ENCODE measurements around the gene PRADC1. TPM values are rescaled to one million over a fixed set of nuclear protein-coding genes. Genes with fewer than 3 reads are reported as not detected.

Gene PRADC1
- total and polyA plus RNA-seq, 2 donors (not counting 1 experiment from before 2014, with no cell fraction given): 11.7 to 12.3 TPM

DNA sequence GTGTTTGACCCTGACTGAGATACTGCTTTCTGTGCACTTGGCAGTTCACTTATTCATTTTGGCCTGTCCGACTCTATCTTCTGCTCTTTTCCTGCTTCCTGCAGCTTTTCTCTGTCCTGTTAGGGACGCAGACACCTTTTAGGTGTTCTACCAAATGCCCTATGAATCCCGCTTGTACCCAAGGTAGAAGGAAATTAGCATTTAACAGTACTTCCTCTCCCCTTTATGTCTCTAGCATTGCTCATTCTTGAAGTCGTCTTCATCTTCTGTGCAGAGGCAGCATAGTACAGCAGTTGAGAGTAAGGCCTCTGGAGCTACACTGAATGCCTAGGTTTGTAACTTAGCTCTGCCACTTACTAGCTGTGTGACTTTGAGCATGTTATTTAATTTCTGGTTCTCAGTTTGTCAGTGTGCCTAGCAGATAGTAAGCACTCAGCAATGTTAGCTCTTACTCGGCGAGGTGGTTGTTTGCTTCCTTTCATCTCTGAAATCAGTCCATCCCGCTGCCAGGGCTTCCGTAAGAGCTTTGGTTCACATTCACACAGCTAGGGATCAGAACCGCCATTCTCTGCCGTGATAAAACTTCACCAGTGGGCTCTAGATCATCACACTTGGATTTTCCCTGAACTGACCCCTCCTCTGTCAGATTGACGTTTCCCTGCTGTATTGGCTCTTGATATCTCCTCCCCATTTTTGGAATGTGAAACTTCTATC, 2.4 kb upstream of the PRADC1 start:
- H3K27ac ChIP-seq (ENCODE audit: insufficient read depth, low read length): peak overlapping the region; percentile 90
- H3K4me2 ChIP-seq (ENCODE audit: extremely low read depth, insufficient read depth, low read length): peak overlapping the region; percentile 93
- H3K4me1 ChIP-seq (ENCODE audit: control insufficient read depth, extremely low read depth, insufficient read depth, low read length): peaks cover 8% of the 10 kb centered on the region
- DNase-seq (ENCODE audit: low read depth in 2 of 2): no peak
- peak overlapping the region; percentile 67 to 98 (median 92) for H3K4me3 ChIP-seq (replicated peaks in 1 of 4; ENCODE audit: control extremely low read depth in 1 of 4, insufficient read depth in 1 of 4, low read depth in 3 of 4, low read length in 4 of 4)
- H4K20me1 ChIP-seq (ENCODE audit: control insufficient read depth, extremely low read depth, insufficient read depth, low read length): no peaks in the 10 kb centered on the region
- no peaks in the 10 kb centered on the region for H3K9me3 ChIP-seq (ENCODE audit: control insufficient read depth, insufficient read depth, low read depth, low read length)
- peaks cover 64% of the 10 kb centered on the region for H3K79me2 ChIP-seq (ENCODE audit: control insufficient read depth, insufficient read depth, low read length)
- H3K27me3 ChIP-seq (ENCODE audit: control insufficient read depth, insufficient read depth, low read length): no peaks in the 10 kb centered on the region
- peaks cover 2% of the 10 kb centered on the region for H3K36me3 ChIP-seq (ENCODE audit: control insufficient read depth, insufficient read depth, low read length)
- TF ChIP-seq EZH2 (IDR thresholded peaks at IDR 0.05; ENCODE audit: low read length, missing control alignments) (no peak), CTCF (conservative IDR thresholded peaks at IDR 0.05 in 1 of 2, IDR thresholded peaks at IDR 0.05 in 1 of 2; ENCODE audit: low read depth in 1 of 2, low read length in 2 of 2) (no peak)
- peak overlapping the region; percentile 92 for H3K9ac ChIP-seq (ENCODE audit: insufficient read depth, low read length)
- no peak overlapping the region for H2AFZ ChIP-seq (ENCODE audit: low read length)

DNA sequence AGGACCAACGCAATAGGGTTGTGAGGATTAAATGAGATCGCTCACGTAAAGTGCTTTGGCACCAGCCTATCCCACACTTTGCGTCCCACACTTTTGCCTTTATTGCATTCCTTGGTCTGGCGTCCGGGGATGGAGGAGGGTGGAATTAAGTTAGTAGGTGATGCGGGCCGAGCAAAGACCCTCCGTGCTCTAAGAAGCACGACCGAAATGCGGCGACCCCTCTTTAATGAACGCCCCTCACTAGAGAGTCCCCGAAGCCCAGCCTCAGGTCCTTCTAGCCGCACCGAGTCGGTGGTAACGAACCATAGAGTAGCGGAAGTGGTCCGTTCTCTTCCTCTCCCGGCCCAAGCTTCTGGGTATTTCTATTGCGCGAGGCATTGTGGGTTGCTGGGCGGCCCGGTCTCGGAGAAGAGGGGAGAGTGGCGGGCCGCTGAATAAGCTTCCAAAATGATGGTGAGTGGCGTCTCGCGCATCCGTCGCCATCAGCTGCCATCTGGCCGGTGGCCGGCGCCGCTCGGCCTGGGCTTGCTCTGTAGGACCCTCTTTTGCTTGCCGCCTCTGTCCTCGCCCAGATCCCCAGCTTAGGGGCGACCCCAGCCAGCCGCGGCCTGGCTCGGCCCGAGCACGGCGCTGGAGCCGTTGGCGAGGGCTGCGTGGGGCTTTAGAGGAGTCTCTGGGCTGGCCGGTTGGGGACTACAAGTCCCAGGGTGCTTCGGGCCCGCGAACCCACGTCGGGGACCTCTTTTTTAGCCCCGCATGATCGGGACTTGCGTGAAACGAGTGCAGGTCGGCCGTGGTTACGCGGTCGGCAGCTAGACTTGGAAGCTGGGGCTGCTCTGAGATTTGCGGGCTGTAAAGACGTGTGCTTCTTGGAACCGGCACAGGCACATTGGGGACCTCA, 1.1 kb upstream of the PRADC1 start, which contains the start of gene CCT7:
Gene CCT7, plus strand, starts transcription at position 377 of the 901 bp plus-strand sequence. Its CDS starts 71 bp downstream, at position 448.
- Histone ChIP-seq H3K4me3 (replicated peaks in 1 of 4; ENCODE audit: control extremely low read depth in 1 of 4, insufficient read depth in 1 of 4, low read depth in 3 of 4, low read length in 4 of 4) (peak within 1 kb of the TSS; percentile 73 to 98 (median 92)), H3K36me3 (ENCODE audit: control insufficient read depth, insufficient read depth, low read length) (no peaks in the 10 kb centered on the region), H3K9ac (ENCODE audit: insufficient read depth, low read length) (peak within 1 kb of the TSS; percentile 92), H3K79me2 (ENCODE audit: control insufficient read depth, insufficient read depth, low read length) (peaks cover 52% of the 10 kb centered on the region), H3K4me2 (ENCODE audit: extremely low read depth, insufficient read depth, low read length) (peak within 1 kb of the TSS; percentile 100), H4K20me1 (ENCODE audit: control insufficient read depth, extremely low read depth, insufficient read depth, low read length) (no peaks in the 10 kb centered on the region), H2AFZ (ENCODE audit: low read length) (peak within 1 kb of the TSS; percentile 99), H3K27me3 (ENCODE audit: control insufficient read depth, insufficient read depth, low read length) (no peaks in the 10 kb centered on the region), H3K4me1 (ENCODE audit: control insufficient read depth, extremely low read depth, insufficient read depth, low read length) (peaks cover 8% of the 10 kb centered on the region), H3K27ac (ENCODE audit: insufficient read depth, low read length) (peak within 1 kb of the TSS; percentile 90), H3K9me3 (ENCODE audit: control insufficient read depth, insufficient read depth, low read depth, low read length) (no peaks in the 10 kb centered on the region)
- TF ChIP-seq CTCF (conservative IDR thresholded peaks at IDR 0.05 in 1 of 2, IDR thresholded peaks at IDR 0.05 in 1 of 2; ENCODE audit: low read depth in 1 of 2, low read length in 2 of 2) (no peak), EZH2 (IDR thresholded peaks at IDR 0.05; ENCODE audit: low read length, missing control alignments) (no peak)
- DNase-seq (ENCODE audit: low read depth in 2 of 2): peak; percentile 89 to 93

Measured in fibroblast of lung (primary cell).